Measurements from ENCODE around the gene CYB5D1.

- TF ChIP-seq CTCF (optimal IDR thresholded peaks at IDR 0.05 in 1 of 3, IDR thresholded peaks at IDR 0.05 in 1 of 3, conservative IDR thresholded peaks at IDR 0.05 in 1 of 3; ENCODE audit: extremely low read depth in 1 of 3, insufficient read depth in 2 of 3, low read length in 3 of 3) (no peak), EZH2 (IDR thresholded peaks at IDR 0.05; ENCODE audit: low read length) (no peak)
These were observed 18.1 kb downstream of the CYB5D1 start for GRCh38 chr17:7875804-7876370.
